Measurements from ENCODE around the gene OR6B3. TPM values are rescaled to one million over a fixed set of nuclear protein-coding genes. Genes with fewer than 3 reads are reported as not detected.
"Not testable (repeated sequence)": the region's sequence is repeated elsewhere in the genome, so short reads cannot be mapped to it uniquely, and the experiment has no call there.

OR6B3 gene
- total RNA-seq, 1 donor from 2014 or later = not detected

DNA sequence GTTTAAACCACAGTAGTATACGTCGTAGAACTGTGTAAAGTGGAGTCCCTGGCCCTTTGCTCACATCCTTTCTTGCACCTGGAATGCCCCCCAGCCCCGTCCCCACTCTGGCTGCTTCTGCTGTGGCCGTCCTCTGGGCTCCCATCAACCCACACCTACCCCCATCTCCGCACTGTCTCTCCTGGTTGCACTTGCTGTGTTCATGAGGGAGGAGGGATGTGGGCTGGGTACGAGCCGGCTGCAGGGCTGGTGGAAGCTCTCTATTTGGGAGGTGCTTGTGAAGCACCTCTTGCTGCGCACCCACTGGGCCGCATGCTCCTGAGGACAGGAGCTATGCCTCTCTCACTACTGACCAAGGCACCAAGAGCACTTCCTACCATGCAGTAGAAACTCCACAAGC is 5.1 kb downstream of the OR6B3 start:
- Histone ChIP-seq H3K9ac (ENCODE audit: low read depth in 1 of 3, low read length in 3 of 3) (no peak overlapping the region), H3K9me3 (ENCODE audit: control insufficient read depth in 3 of 3, low read length in 3 of 3) (no peaks in the 10 kb centered on the region), H3K27ac (ENCODE audit: low read depth, low read length) (no peak overlapping the region), H3K36me3 (ENCODE audit: control insufficient read depth in 3 of 3, insufficient read depth in 3 of 3, low read length in 3 of 3) (no peaks in the 10 kb centered on the region), H3K4me3 (ENCODE audit: low read length in 3 of 3) (no peak overlapping the region), H3K4me1 (ENCODE audit: control insufficient read depth in 3 of 3, insufficient read depth in 3 of 3, low read length in 3 of 3) (no peaks in the 10 kb centered on the region), H3K27me3 (ENCODE audit: control insufficient read depth in 3 of 3, insufficient read depth in 3 of 3, low read length in 3 of 3) (peaks cover 31 to 56% (median 34%) of the 10 kb centered on the region in 3 donors)

DNA sequence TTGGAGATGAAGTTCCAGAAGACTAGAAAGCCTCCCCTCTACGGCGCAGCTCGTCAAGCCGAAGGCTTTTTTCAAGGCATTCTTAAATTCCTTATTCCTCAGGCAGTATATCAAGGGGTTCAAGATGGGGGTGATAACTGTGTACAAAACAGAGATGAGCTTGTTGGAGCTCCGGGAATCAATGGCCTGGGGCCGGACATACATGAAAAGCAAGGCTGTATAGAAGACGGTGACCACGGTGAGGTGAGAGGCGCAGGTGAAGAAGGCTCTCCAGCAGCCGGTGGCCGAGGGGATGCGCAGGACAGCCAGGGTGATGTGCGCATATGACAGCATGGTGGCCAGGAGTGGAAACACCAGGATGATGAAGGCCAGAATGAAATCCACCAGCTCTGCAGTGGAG is 8.2 kb downstream of the OR6B3 start:
- H3K36me3 ChIP-seq (ENCODE audit: control insufficient read depth in 3 of 3, insufficient read depth in 3 of 3, low read length in 3 of 3) = no peaks in the 10 kb centered on the region
- H3K4me1 ChIP-seq (ENCODE audit: control insufficient read depth in 3 of 3, insufficient read depth in 3 of 3, low read length in 3 of 3) = no peaks in the 10 kb centered on the region
- peaks cover 29 to 54% (median 42%) of the 10 kb centered on the region in 3 donors for H3K27me3 ChIP-seq (ENCODE audit: control insufficient read depth in 3 of 3, insufficient read depth in 3 of 3, low read length in 3 of 3)
- no peak overlapping the region for H3K9ac ChIP-seq (ENCODE audit: low read depth in 1 of 3, low read length in 3 of 3)
- no peaks in the 10 kb centered on the region for H3K9me3 ChIP-seq (ENCODE audit: control insufficient read depth in 3 of 3, low read length in 3 of 3)
- H3K27ac ChIP-seq (ENCODE audit: low read depth, low read length) = no peak overlapping the region
- no peak overlapping the region for H3K4me3 ChIP-seq (ENCODE audit: low read length in 3 of 3)

GRCh38 chr2:240044096-240044495 is 9.2 kb downstream of the OR6B3 start:
- not testable (repeated sequence) for H3K4me1 ChIP-seq (ENCODE audit: control insufficient read depth in 3 of 3, insufficient read depth in 3 of 3, low read length in 3 of 3); H3K27ac ChIP-seq (ENCODE audit: low read depth, low read length)
- peaks cover 29 to 54% (median 42%) of the 10 kb centered on the region in 3 donors for H3K27me3 ChIP-seq (ENCODE audit: control insufficient read depth in 3 of 3, insufficient read depth in 3 of 3, low read length in 3 of 3)

DNA sequence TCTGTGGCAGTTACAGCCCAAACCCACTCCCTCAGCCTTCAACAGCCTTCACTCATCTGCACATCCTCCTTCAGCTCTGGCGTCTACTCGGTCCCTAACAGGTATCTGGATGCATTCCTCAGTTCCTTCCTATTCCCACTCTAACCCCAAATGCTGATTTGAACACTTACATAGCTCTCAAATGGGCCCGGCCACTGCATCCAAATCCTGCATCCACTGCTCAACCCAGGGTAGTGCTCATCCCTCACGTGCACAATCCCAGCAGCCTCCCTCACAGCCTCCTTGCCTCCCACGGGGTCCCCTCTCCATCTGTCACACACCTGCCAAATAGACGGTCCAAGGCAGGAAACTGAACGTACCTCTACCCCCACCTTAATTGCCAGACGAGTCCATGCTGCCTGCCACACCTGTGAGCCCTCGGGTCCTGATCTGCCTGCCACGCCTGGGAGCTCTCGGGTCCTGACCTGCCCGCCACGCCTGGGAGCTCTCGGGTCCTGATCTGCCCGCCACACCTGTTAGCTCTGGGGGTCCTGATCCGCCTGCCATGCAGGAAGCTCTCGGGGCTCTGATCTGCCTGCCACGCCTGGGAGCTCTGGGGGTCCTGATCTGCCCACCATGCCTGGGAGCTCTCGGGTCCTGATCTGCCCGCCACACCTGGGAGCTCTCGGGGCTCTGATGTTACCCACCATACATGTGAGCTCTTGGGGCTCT is 9.9 kb downstream of the OR6B3 start:
- peaks cover 28 to 49% (median 36%) of the 10 kb centered on the region in 3 donors for H3K27me3 ChIP-seq (ENCODE audit: control insufficient read depth in 3 of 3, insufficient read depth in 3 of 3, low read length in 3 of 3)
- no peak overlapping the region for H3K4me3 ChIP-seq (ENCODE audit: low read length in 3 of 3)
- no peaks in the 10 kb centered on the region for H3K36me3 ChIP-seq (ENCODE audit: control insufficient read depth in 3 of 3, insufficient read depth in 3 of 3, low read length in 3 of 3)
- no peak overlapping the region for H3K27ac ChIP-seq (ENCODE audit: low read depth, low read length)
- H3K9me3 ChIP-seq (ENCODE audit: control insufficient read depth in 3 of 3, low read length in 3 of 3) = no peaks in the 10 kb centered on the region
- H3K4me1 ChIP-seq (ENCODE audit: control insufficient read depth in 3 of 3, insufficient read depth in 3 of 3, low read length in 3 of 3) = no peaks in the 10 kb centered on the region
- H3K9ac ChIP-seq (ENCODE audit: low read depth in 1 of 3, low read length in 3 of 3) = no peak overlapping the region

More at GRCh38 chr2:240044096-240044495, 9.2 kb downstream of the OR6B3 start:
- not testable (repeated sequence) for H3K36me3 ChIP-seq (ENCODE audit: control insufficient read depth in 3 of 3, insufficient read depth in 3 of 3, low read length in 3 of 3); H3K9ac ChIP-seq (ENCODE audit: low read depth in 1 of 3, low read length in 3 of 3); H3K4me3 ChIP-seq (ENCODE audit: low read length in 3 of 3); H3K9me3 ChIP-seq (ENCODE audit: control insufficient read depth in 3 of 3, low read length in 3 of 3)

DNA sequence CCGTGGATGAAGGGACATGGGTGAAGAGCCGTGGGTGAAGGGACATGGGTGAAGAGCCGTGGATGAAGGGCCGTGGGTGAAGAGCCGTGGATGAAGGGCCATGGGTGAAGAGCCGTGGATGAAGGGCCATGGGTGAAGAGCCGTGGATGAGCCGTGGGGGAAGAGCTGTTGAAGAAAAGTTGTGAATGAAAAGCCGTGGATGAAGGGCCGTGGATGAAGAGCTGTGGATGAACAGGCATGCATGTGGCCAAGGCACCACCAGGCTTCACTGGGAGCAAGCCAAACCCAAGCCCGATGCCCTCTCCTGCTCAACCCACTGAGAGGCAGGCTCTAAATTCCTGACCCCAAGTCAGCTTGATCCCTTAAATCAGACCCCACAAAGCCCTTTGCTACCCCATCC is 10.6 kb downstream of the OR6B3 start:
- Histone ChIP-seq H3K4me3 (ENCODE audit: low read length in 3 of 3) (no peak overlapping the region), H3K9me3 (ENCODE audit: control insufficient read depth in 3 of 3, low read length in 3 of 3) (no peaks in the 10 kb centered on the region), H3K4me1 (ENCODE audit: control insufficient read depth in 3 of 3, insufficient read depth in 3 of 3, low read length in 3 of 3) (no peaks in the 10 kb centered on the region), H3K27me3 (ENCODE audit: control insufficient read depth in 3 of 3, insufficient read depth in 3 of 3, low read length in 3 of 3) (peaks cover 24 to 44% (median 31%) of the 10 kb centered on the region in 3 donors), H3K36me3 (ENCODE audit: control insufficient read depth in 3 of 3, insufficient read depth in 3 of 3, low read length in 3 of 3) (no peaks in the 10 kb centered on the region), H3K9ac (ENCODE audit: low read depth in 1 of 3, low read length in 3 of 3) (no peak overlapping the region), H3K27ac (ENCODE audit: low read depth, low read length) (no peak overlapping the region)

GRCh38 chr2:240041363-240041762 is 12.0 kb downstream of the OR6B3 start:
- Histone ChIP-seq H3K36me3 (ENCODE audit: control insufficient read depth in 3 of 3, insufficient read depth in 3 of 3, low read length in 3 of 3) (no peaks in the 10 kb centered on the region), H3K9me3 (ENCODE audit: control insufficient read depth in 3 of 3, low read length in 3 of 3) (no peaks in the 10 kb centered on the region), H3K4me1 (ENCODE audit: control insufficient read depth in 3 of 3, insufficient read depth in 3 of 3, low read length in 3 of 3) (no peaks in the 10 kb centered on the region), H3K27ac (ENCODE audit: low read depth, low read length) (no peak overlapping the region), H3K4me3 (ENCODE audit: low read length in 3 of 3) (no peak overlapping the region), H3K9ac (ENCODE audit: low read depth in 1 of 3, low read length in 3 of 3) (no peak overlapping the region), H3K27me3 (ENCODE audit: control insufficient read depth in 3 of 3, insufficient read depth in 3 of 3, low read length in 3 of 3) (peaks cover 15 to 37% (median 24%) of the 10 kb centered on the region in 3 donors)

- peaks cover 20 to 32% (median 22%) of the 10 kb centered on the region in 3 donors for H3K27me3 ChIP-seq (ENCODE audit: control insufficient read depth in 3 of 3, insufficient read depth in 3 of 3, low read length in 3 of 3)
- H3K9me3 ChIP-seq (ENCODE audit: control insufficient read depth in 3 of 3, low read length in 3 of 3) = no peaks in the 10 kb centered on the region
- H3K9ac ChIP-seq (ENCODE audit: low read depth in 1 of 3, low read length in 3 of 3) = no peak overlapping the region
- no peaks in the 10 kb centered on the region for H3K4me1 ChIP-seq (ENCODE audit: control insufficient read depth in 3 of 3, insufficient read depth in 3 of 3, low read length in 3 of 3)
- H3K4me3 ChIP-seq (ENCODE audit: low read length in 3 of 3) = no peak overlapping the region
- H3K27ac ChIP-seq (ENCODE audit: low read depth, low read length) = no peak overlapping the region
- H3K36me3 ChIP-seq (ENCODE audit: control insufficient read depth in 3 of 3, insufficient read depth in 3 of 3, low read length in 3 of 3) = no peaks in the 10 kb centered on the region
Observed at GRCh38 chr2:240037358-240037757, 16.0 kb downstream of the OR6B3 start.

GRCh38 chr2:240033330-240033678 is 20.0 kb downstream of the OR6B3 start:
- H3K4me3 ChIP-seq (ENCODE audit: low read length in 3 of 3) = no peak overlapping the region
- no peaks in the 10 kb centered on the region for H3K4me1 ChIP-seq (ENCODE audit: control insufficient read depth in 3 of 3, insufficient read depth in 3 of 3, low read length in 3 of 3)
- no peaks in the 10 kb centered on the region for H3K36me3 ChIP-seq (ENCODE audit: control insufficient read depth in 3 of 3, insufficient read depth in 3 of 3, low read length in 3 of 3)
- no peak overlapping the region for H3K9ac ChIP-seq (ENCODE audit: low read depth in 1 of 3, low read length in 3 of 3)
- no peak overlapping the region for H3K27ac ChIP-seq (ENCODE audit: low read depth, low read length)
- H3K27me3 ChIP-seq (ENCODE audit: control insufficient read depth in 3 of 3, insufficient read depth in 3 of 3, low read length in 3 of 3) = peaks cover 15 to 22% (median 17%) of the 10 kb centered on the region in 3 donors
- H3K9me3 ChIP-seq (ENCODE audit: control insufficient read depth in 3 of 3, low read length in 3 of 3) = no peaks in the 10 kb centered on the region

- no peaks in the 10 kb centered on the region for H3K9me3 ChIP-seq (ENCODE audit: control insufficient read depth in 3 of 3, low read length in 3 of 3)
- no peaks in the 10 kb centered on the region for H3K4me1 ChIP-seq (ENCODE audit: control insufficient read depth in 3 of 3, insufficient read depth in 3 of 3, low read length in 3 of 3)
- no peak overlapping the region for H3K4me3 ChIP-seq (ENCODE audit: low read length in 3 of 3)
- no peak overlapping the region for H3K27ac ChIP-seq (ENCODE audit: low read depth, low read length)
- H3K27me3 ChIP-seq (ENCODE audit: control insufficient read depth in 3 of 3, insufficient read depth in 3 of 3, low read length in 3 of 3) = peaks cover 15 to 22% (median 17%) of the 10 kb centered on the region in 3 donors
- H3K36me3 ChIP-seq (ENCODE audit: control insufficient read depth in 3 of 3, insufficient read depth in 3 of 3, low read length in 3 of 3) = no peaks in the 10 kb centered on the region
- H3K9ac ChIP-seq (ENCODE audit: low read depth in 1 of 3, low read length in 3 of 3) = no peak overlapping the region
Observed at GRCh38 chr2:240032406-240033329, 20.7 kb downstream of the OR6B3 start.
